K562 (cell line): ENCODE results near the gene LSM4. TPM values are rescaled to one million over a fixed set of nuclear protein-coding genes. Genes with fewer than 3 reads are reported as not detected.

Experiments used
- C11orf30 ChIP-seq: fragments of 450-650 bp; IDR thresholded peaks from 2 replicates; pipeline ENCODE4 v1.6.1; 2016; ENCODE audit warnings: low read depth, mild to moderate bottlenecking
- CHCHD3 ChIP-seq: fragments of 250-450 bp; sonication (Bioruptor Pico); IDR thresholded peaks from 2 replicates; pipeline ENCODE4 v2.1.2; 2022; ENCODE audit warnings: mild to moderate bottlenecking
- CREB1 ChIP-seq, 2 experiments: sonication (generic) in 1 of 2; formaldehyde crosslinking in 1 of 2; IDR thresholded peaks; 2 replicates each; pipeline versions ENCODE4 v1.6.1 to v1.8.0; 2012 to 2022; ENCODE audit warnings: inconsistent platforms in 1 of 2, mild to moderate bottlenecking in 1 of 2, missing genetic modification reagents in 1 of 2, moderate library complexity in 1 of 2
- DNMT1 ChIP-seq: fragments of 450-650 bp; IDR thresholded peaks from 2 replicates; pipeline ENCODE4 v1.6.1; 2016; ENCODE audit warnings: antibody characterized with exemption, mild to moderate bottlenecking
- FIP1L1 ChIP-seq: fragments of 200-400 bp; formaldehyde crosslinking; IDR thresholded peaks from 2 replicates; pipeline ENCODE4 v1.6.1; 2018; ENCODE audit warnings: mild to moderate bottlenecking, low read depth, low read length; ENCODE audit not compliant: poor library complexity, severe bottlenecking
- FOXJ3 ChIP-seq: sonication (generic); formaldehyde crosslinking; IDR thresholded peaks from 2 replicates; pipeline ENCODE4 v1.4.0; 2020; ENCODE audit warnings: mild to moderate bottlenecking, missing genetic modification reagents
- GTF2E2 ChIP-seq: fragments of 200-800 bp; sonication (Bioruptor generic); IDR thresholded peaks from 2 replicates; pipeline ENCODE4 v1.6.1; 2016; ENCODE audit warnings: missing genetic modification characterization, missing compliant biosample characterization
- IFI16 ChIP-seq: fragments of 250-450 bp; sonication (Bioruptor Pico); IDR thresholded peaks from 2 replicates; pipeline ENCODE4 v2.1.2; 2022; ENCODE audit warnings: mild to moderate bottlenecking, inconsistent platforms
- KLF13 ChIP-seq: fragments of 450-650 bp; IDR thresholded peaks from 2 replicates; pipeline ENCODE4 v1.6.1; 2016; ENCODE audit warnings: missing genetic modification characterization, low read depth, mild to moderate bottlenecking, missing compliant biosample characterization, moderate library complexity, borderline replicate concordance
- L3MBTL2 ChIP-seq: fragments of 450-650 bp; IDR thresholded peaks from 2 replicates; pipeline ENCODE4 v1.6.1; 2016; ENCODE audit warnings: mild to moderate bottlenecking, moderate library complexity
- LEF1 ChIP-seq: fragments of 450-650 bp; IDR thresholded peaks from 2 replicates; pipeline ENCODE4 v1.6.1; 2016; ENCODE audit warnings: mild to moderate bottlenecking
- NCOA2 ChIP-seq, 2 experiments: fragments of 450-650 bp; IDR thresholded peaks; 2 replicates each; pipeline ENCODE4 v1.6.1; 2018; ENCODE audit warnings: mild to moderate bottlenecking in 2 of 2, moderate library complexity in 1 of 2; ENCODE audit not compliant: partially characterized antibody in 2 of 2
- NFE2L1 ChIP-seq: fragments of 450-650 bp; IDR thresholded peaks from 2 replicates; pipeline ENCODE4 v1.6.1; 2016; ENCODE audit warnings: missing genetic modification characterization, low read depth, mild to moderate bottlenecking, missing compliant biosample characterization, moderate library complexity, borderline replicate concordance
- PCBP2 ChIP-seq: fragments of 200-400 bp; formaldehyde crosslinking; IDR thresholded peaks from 2 replicates; pipeline ENCODE4 v1.6.1; 2018; ENCODE audit warnings: low read length, low read depth, mild to moderate bottlenecking, moderate library complexity; ENCODE audit not compliant: poor library complexity, severe bottlenecking
- PPARD ChIP-seq: fragments of 250-450 bp; sonication (Bioruptor Pico); IDR thresholded peaks from 2 replicates; pipeline ENCODE4 v1.8.0; 2022; ENCODE audit warnings: inconsistent platforms, mild to moderate bottlenecking, moderate library complexity
- RBBP5 ChIP-seq: fragments of 200-600 bp; sonication (generic); IDR thresholded peaks from 2 replicates; pipeline ENCODE4 v1.6.1; 2012; ENCODE audit warnings: borderline replicate concordance, mild to moderate bottlenecking, low read length, control low read depth, inconsistent platforms; ENCODE audit not compliant: insufficient read depth, poor library complexity, severe bottlenecking
- RBM15 ChIP-seq: fragments of 200-400 bp; formaldehyde crosslinking; IDR thresholded peaks from 2 replicates; pipeline ENCODE4 v1.6.1; 2018; ENCODE audit warnings: mild to moderate bottlenecking, low read length, moderate library complexity; ENCODE audit not compliant: insufficient read depth
- RBM17 ChIP-seq: fragments of 200-400 bp; formaldehyde crosslinking; IDR thresholded peaks from 2 replicates; pipeline ENCODE4 v1.6.1; 2017; ENCODE audit warnings: low read depth, mild to moderate bottlenecking, low read length, borderline replicate concordance
- SIN3B ChIP-seq: fragments of 450-650 bp; IDR thresholded peaks from 2 replicates; pipeline ENCODE4 v1.6.1; 2017; ENCODE audit warnings: low read depth, mild to moderate bottlenecking, moderate library complexity
- SOX6 ChIP-seq: fragments of 450-650 bp; IDR thresholded peaks from 2 replicates; pipeline ENCODE4 v1.6.1; 2014; ENCODE audit warnings: mild to moderate bottlenecking
- SRSF9 ChIP-seq: fragments of 200-400 bp; formaldehyde crosslinking; IDR thresholded peaks from 2 replicates; pipeline ENCODE4 v1.6.1; 2017; ENCODE audit warnings: low read depth, low read length, borderline replicate concordance
- ZFP36 ChIP-seq: fragments of 150-350 bp; IDR thresholded peaks from 2 replicates; pipeline ENCODE4 v1.6.1; 2018; ENCODE audit warnings: low read length, low read depth; ENCODE audit not compliant: partially characterized antibody
- ZKSCAN1 ChIP-seq: fragments of 150-350 bp; IDR thresholded peaks from 2 replicates; pipeline ENCODE4 v1.6.1; 2016; ENCODE audit warnings: low read depth, low read length
- ZKSCAN8 ChIP-seq: fragments of 200-800 bp; sonication (Bioruptor generic); IDR thresholded peaks from 2 replicates; pipeline ENCODE4 v1.6.1; 2016; ENCODE audit warnings: missing genetic modification characterization, missing compliant biosample characterization
- ZNF707 ChIP-seq: fragments of 250-450 bp; sonication (Bioruptor Pico); conservative IDR thresholded peaks from 2 replicates; pipeline ENCODE4 v1.8.0; 2022; ENCODE audit warnings: inconsistent platforms, mild to moderate bottlenecking, moderate library complexity
- polyA plus RNA-seq, 8 experiments: library from polyadenylated mRNA; depleted of rRNA in 4 of 8; stranded (reverse) in 5 of 8; unstranded in 3 of 8; fragments of >200 nt; fragmentation: Nextera tagmentation in 2 of 8; fragmentation: Illumina TruSeq in 1 of 8; extraction: Ambion mirVana in 2 of 8; extraction: Trizol in 1 of 8; gene quantifications; 2 replicates each; pipeline versions ENCODE4 v1.2.1 to v1.2.3, GENCODE V29; 2011 to 2014; ENCODE audit warnings: inconsistent platforms in 1 of 8, missing spikeins in 1 of 8
- total RNA-seq, 7 experiments: library from RNA; depleted of rRNA in 6 of 7; stranded (reverse); fragments of >200 nt in 6 of 7; fragmentation: Illumina TruSeq in 2 of 7; extraction: Trizol in 2 of 7; gene quantifications; 2 replicates each; pipeline versions ENCODE4 v1.2.1 to v1.2.3, GENCODE V29; 2011 to 2021; ENCODE audit warnings: low replicate concordance in 1 of 7
- TF ChIP-seq, protein P1 (sequence below): fragments of 250-450 bp; sonication (Bioruptor Pico); IDR thresholded peaks from 2 replicates; pipeline ENCODE4 v1.9.0; 2021; ENCODE audit warnings: mild to moderate bottlenecking
- TF ChIP-seq, protein P2 (sequence below): fragments of 250-450 bp; sonication (Bioruptor Pico); IDR thresholded peaks from 2 replicates; pipeline ENCODE4 v1.5.0; 2021

LSM4 gene
- total and polyA plus RNA-seq, 9 of the 15 experiments (the other 6 are each of a cell fraction or from before 2014, with no cell fraction given): 11.9 to 763 (median 202) TPM

DNA sequence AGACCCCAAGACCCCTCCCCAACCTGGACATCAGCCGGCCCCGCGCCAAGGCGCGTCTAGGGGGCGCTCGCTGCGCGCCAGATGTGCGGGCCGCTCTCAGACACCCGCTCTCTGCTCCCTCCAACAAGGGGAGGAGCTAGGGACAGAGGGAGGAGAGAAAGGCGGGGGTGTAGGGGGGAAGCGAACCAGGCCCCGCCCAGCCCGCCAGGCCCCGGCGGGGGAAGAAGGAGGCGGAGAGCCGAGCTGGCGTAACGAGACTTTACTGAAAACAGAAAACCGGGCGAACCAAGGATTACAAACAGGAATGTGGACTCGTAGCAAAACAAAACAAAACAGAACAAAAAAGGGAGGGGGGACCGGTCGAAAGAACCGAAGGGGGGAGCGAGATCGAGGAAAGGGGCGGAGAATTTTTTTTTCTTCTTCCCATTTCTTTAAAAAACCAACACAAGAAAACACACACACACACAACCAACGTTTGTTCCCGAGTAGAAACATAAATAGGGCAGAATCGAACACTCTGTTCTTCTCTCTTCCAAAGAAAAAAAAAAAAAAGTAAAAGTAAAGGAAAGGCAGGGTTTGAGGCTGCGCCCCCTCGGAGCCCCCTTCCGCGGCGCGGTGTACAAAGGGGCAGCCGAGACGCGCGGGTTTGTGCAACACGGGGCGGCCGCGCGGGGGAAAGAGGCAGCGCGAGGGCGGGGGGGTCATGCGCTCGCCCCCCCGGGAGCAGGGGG lies 43.2 kb downstream of the LSM4 start (continued):
- TF ChIP-seq FIP1L1 (peak; percentile 90), L3MBTL2 (peak; percentile 22; the same call in 1 of the 2 replicates), FOXJ3 (CRISPR knock-in tag) (no peak), PCBP2 (peak; percentile 72), C11orf30 (0 out of 2 replicates have a peak, but pooled peaks have one; percentile 5), NCOA2 (IDR thresholded peaks at IDR 0.05; ENCODE audit: partially characterized antibody in 2 of 2) (no peak), ZFP36 (no peak), ZKSCAN1 (no peak), ZKSCAN8 (no peak), RBM17 (no peak), CREB1 (IDR thresholded peaks at IDR 0.05) (0 out of 2 replicates have a peak, but pooled peaks have one; percentile 37), CREB1 (CRISPR knock-in tag; IDR thresholded peaks at IDR 0.05) (no peak), SIN3B (peak; percentile 48; the same call in 1 of the 2 replicates), CHCHD3 (CRISPR knock-in tag) (0 out of 2 replicates have a peak, but pooled peaks have one; percentile 54), PPARD (CRISPR knock-in tag) (no peak), ZNF707 (CRISPR knock-in tag) (no peak), GTF2E2 (tag) (peak; percentile 58; the same call in 1 of the 2 replicates), SRSF9 (no peak), NFE2L1 (tag) (no peak), KLF13 (no peak), RBBP5 (no peak), RBM15 (peak; percentile 85; the same call in 1 of the 2 replicates), LEF1 (peak; percentile 26), IFI16 (CRISPR knock-in tag) (no peak), SOX6 (peak; percentile 32; the same call in 1 of the 2 replicates), DNMT1 (0 out of 2 replicates have a peak, but pooled peaks have one; percentile 79)
- TF ChIP-seq, protein P1, sequence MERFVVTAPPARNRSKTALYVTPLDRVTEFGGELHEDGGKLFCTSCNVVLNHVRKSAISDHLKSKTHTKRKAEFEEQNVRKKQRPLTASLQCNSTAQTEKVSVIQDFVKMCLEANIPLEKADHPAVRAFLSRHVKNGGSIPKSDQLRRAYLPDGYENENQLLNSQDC: no peak
- TF ChIP-seq, protein P2, sequence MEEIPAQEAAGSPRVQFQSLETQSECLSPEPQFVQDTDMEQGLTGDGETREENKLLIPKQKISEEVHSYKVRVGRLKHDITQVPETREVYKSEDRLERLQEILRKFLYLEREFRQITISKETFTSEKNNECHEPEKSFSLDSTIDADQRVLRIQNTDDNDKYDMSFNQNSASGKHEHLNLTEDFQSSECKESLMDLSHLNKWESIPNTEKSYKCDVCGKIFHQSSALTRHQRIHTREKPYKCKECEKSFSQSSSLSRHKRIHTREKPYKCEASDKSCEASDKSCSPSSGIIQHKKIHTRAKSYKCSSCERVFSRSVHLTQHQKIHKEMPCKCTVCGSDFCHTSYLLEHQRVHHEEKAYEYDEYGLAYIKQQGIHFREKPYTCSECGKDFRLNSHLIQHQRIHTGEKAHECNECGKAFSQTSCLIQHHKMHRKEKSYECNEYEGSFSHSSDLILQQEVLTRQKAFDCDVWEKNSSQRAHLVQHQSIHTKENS: no peak
